Measurements from ENCODE around the gene PAPPA2.

DNA sequence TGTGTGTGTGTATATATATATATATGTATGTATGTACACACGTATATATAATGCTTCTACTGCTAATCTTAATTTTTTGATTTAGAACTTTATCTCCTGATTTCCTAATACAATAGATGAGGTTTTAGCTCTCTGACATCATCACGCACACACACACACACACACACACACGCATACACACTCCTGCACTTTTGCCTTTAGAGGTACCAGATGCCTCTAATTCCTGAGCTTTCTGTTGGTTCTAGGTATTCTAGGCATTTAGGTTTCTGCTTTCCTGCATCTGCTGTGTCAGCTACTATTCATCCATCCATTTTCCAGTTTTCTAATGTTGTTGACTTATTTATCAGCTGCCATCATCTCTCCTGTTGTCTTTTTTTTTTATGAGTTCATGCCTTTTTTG lies 353.3 kb downstream of the PAPPA2 start:
- no peak for TF ChIP-seq ZFX (CRISPR knock-in tag; IDR thresholded peaks at IDR 0.05)
- TF ChIP-seq KAT7 (CRISPR knock-in tag; IDR thresholded peaks at IDR 0.05; ENCODE audit: borderline replicate concordance) = no peak
- TF ChIP-seq RFX5 (IDR thresholded peaks at IDR 0.05; ENCODE audit: low read depth, low read length) = no peak
